SK-N-SH (cell line): ENCODE data around the gene DLG2.
A peak's percentile ranks its signal among the peaks of the same experiment; 100 is the strongest.

Experiments used
- CTCF ChIP-seq: fragments of 200-600 bp; sonication (generic); IDR thresholded peaks from 2 replicates; pipeline ENCODE4 v1.6.1; 2017; ENCODE audit warnings: antibody characterized with exemption, mild to moderate bottlenecking, moderate library complexity
- EP300 ChIP-seq, 2 experiments: IDR thresholded peaks; 2 replicates each; pipeline versions ENCODE4 v1.4.0 to v1.6.1; 2012; ENCODE audit warnings: borderline replicate concordance in 1 of 2, low read depth in 1 of 2, low read length in 1 of 2
- GABPA ChIP-seq: IDR thresholded peaks from 2 replicates; pipeline ENCODE4 v1.4.0; 2012; ENCODE audit warnings: low read depth, mild to moderate bottlenecking
- JUND ChIP-seq: IDR thresholded peaks from 2 replicates; pipeline ENCODE4 v1.4.0; 2012
- MXI1 ChIP-seq: IDR thresholded peaks from 2 replicates; pipeline ENCODE4 v1.6.1; 2012; ENCODE audit warnings: mild to moderate bottlenecking, low read depth, low read length, improper control_type of control experiment
- NRF1 ChIP-seq: IDR thresholded peaks from 2 replicates; pipeline ENCODE4 v1.6.1; 2012; ENCODE audit warnings: low read depth, mild to moderate bottlenecking, low read length
- POLR2AphosphoS5 ChIP-seq: IDR thresholded peaks from 2 replicates; pipeline ENCODE4 v1.6.1; 2012; ENCODE audit warnings: low read depth, low read length
- TEAD4 ChIP-seq: IDR thresholded peaks from 2 replicates; pipeline ENCODE4 v1.4.0; 2012; ENCODE audit warnings: mild to moderate bottlenecking, borderline replicate concordance; ENCODE audit not compliant: insufficient read depth
- USF2 ChIP-seq: fragments of 150-350 bp; IDR thresholded peaks from 2 replicates; pipeline ENCODE4 v1.6.1; 2017; ENCODE audit warnings: antibody characterized with exemption, low read length, low read depth, borderline replicate concordance
- YY1 ChIP-seq: IDR thresholded peaks from 2 replicates; pipeline ENCODE4 v1.4.0; 2012; ENCODE audit warnings: low read depth, mild to moderate bottlenecking
- ZBTB33 ChIP-seq: IDR thresholded peaks from 2 replicates; pipeline ENCODE4 v1.4.0; 2012; ENCODE audit warnings: low read depth, borderline replicate concordance
- TF ChIP-seq, protein P1 (sequence below): IDR thresholded peaks from 2 replicates; pipeline ENCODE4 v1.6.1; 2012; ENCODE audit warnings: mild to moderate bottlenecking, low read depth, low read length, moderate library complexity

DNA sequence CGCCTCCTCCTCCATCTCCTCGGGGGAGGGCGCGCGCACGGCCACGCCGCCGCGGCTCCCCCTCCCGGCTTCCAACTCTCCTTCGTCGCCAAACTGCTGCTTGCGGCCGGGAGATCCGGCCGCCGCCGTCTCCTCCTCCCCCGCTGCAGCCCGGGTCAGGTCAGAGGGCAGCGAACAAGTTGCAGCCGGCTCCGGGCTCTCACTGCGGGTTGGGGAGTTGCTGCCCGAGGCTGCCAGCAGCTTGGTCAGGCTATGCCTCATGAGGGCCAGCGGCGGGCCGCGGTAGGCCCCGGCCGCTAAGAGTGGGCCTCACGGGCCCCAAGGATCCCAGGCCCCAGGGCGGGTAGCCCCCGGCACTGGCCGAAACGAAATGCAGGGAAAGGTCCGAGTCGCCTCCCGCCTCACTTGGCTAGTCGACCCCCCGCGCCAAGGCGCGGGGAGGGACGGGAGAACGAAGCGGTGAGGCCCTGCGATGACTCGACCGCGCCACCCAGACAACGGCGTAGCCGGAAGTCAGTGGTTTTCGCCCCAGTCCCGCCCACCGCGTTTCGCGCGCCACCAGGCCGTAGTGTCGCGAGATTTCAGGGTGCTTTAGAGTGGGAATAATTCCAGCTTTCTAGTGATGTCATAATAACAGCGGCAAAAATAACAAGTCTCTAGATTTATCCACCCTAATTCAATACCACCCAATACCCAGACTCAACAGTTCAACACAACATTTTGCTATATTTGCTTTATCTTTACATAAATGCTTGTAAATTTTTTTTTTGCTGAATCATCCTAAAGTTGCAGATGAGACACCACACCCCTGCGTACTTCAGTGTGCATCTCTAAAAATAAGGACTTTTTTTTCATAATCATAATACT lies 37.7 kb upstream of the DLG2 start, which contains the start of gene CREBZF:
- TF ChIP-seq CTCF: no peak
- TF ChIP-seq, protein P1, sequence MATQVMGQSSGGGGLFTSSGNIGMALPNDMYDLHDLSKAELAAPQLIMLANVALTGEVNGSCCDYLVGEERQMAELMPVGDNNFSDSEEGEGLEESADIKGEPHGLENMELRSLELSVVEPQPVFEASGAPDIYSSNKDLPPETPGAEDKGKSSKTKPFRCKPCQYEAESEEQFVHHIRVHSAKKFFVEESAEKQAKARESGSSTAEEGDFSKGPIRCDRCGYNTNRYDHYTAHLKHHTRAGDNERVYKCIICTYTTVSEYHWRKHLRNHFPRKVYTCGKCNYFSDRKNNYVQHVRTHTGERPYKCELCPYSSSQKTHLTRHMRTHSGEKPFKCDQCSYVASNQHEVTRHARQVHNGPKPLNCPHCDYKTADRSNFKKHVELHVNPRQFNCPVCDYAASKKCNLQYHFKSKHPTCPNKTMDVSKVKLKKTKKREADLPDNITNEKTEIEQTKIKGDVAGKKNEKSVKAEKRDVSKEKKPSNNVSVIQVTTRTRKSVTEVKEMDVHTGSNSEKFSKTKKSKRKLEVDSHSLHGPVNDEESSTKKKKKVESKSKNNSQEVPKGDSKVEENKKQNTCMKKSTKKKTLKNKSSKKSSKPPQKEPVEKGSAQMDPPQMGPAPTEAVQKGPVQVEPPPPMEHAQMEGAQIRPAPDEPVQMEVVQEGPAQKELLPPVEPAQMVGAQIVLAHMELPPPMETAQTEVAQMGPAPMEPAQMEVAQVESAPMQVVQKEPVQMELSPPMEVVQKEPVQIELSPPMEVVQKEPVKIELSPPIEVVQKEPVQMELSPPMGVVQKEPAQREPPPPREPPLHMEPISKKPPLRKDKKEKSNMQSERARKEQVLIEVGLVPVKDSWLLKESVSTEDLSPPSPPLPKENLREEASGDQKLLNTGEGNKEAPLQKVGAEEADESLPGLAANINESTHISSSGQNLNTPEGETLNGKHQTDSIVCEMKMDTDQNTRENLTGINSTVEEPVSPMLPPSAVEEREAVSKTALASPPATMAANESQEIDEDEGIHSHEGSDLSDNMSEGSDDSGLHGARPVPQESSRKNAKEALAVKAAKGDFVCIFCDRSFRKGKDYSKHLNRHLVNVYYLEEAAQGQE: 0 out of 2 replicates have a peak, but pooled peaks have one; percentile 24
- TF ChIP-seq ZBTB33: peak; percentile 97
- TF ChIP-seq MXI1: 0 out of 2 replicates have a peak, but pooled peaks have one; percentile 65
- TF ChIP-seq TEAD4: no peak
- TF ChIP-seq GABPA: peak; percentile 67
- TF ChIP-seq EP300 (IDR thresholded peaks at IDR 0.05; ENCODE audit: borderline replicate concordance in 1 of 2, low read depth in 1 of 2, low read length in 1 of 2): no peak
- peak; percentile 97 for TF ChIP-seq POLR2AphosphoS5
- no peak for TF ChIP-seq USF2
- no peak for TF ChIP-seq JUND
- no peak for TF ChIP-seq NRF1
- TF ChIP-seq YY1: no peak
